Choroid plexus epithelial cell (primary cell): ENCODE data around the gene ADRA2A.

Source experiments
- DNase-seq: peaks from one replicate; pipeline ENCODE4 v3.0.0-alpha.2; 2010; ENCODE audit warnings: low read depth
- H3K4me3 ChIP-seq: 2 replicates; pipeline ENCODE4 v1.5.1; 2011; ENCODE audit warnings: low read depth, mild to moderate bottlenecking, control low read depth, low read length, moderate library complexity
- CTCF ChIP-seq: conservative IDR thresholded peaks from 2 replicates; pipeline ENCODE4 v1.5.1; 2011; ENCODE audit warnings: low read depth, mild to moderate bottlenecking, control low read depth, inconsistent platforms, low read length, moderate library complexity

ADRA2A gene

GRCh38 chr10:111102359-111102837 is 25.6 kb downstream of the ADRA2A start:
- DNase-seq = no peak
- TF ChIP-seq CTCF = no peak
- no peak overlapping the region for H3K4me3 ChIP-seq

GRCh38 chr10:111103196-111103840 is 26.5 kb downstream of the ADRA2A start:
- DNase-seq = no peak
- TF ChIP-seq CTCF = no peak
- H3K4me3 ChIP-seq = no peak overlapping the region

- DNase-seq = no peak
- H3K4me3 ChIP-seq = no peak overlapping the region
- TF ChIP-seq CTCF = no peak
Measured at GRCh38 chr10:111104811-111105210, 28.0 kb downstream of the ADRA2A start.

GRCh38 chr10:111106081-111106480 is 29.3 kb downstream of the ADRA2A start:
- no peak for DNase-seq
- no peak overlapping the region for H3K4me3 ChIP-seq
- no peak for TF ChIP-seq CTCF

- TF ChIP-seq CTCF = no peak
- no peak overlapping the region for H3K4me3 ChIP-seq
- DNase-seq = no peak
Measured at GRCh38 chr10:111107023-111107422, 30.2 kb downstream of the ADRA2A start.

GRCh38 chr10:111107846-111108245 is 31.0 kb downstream of the ADRA2A start:
- no peak for DNase-seq
- no peak for TF ChIP-seq CTCF
- no peak overlapping the region for H3K4me3 ChIP-seq

GRCh38 chr10:111108441-111108840 is 31.6 kb downstream of the ADRA2A start:
- TF ChIP-seq CTCF = no peak
- no peak for DNase-seq
- H3K4me3 ChIP-seq = no peak overlapping the region
